Vagina (tissue), 2 donors: ENCODE measurements around the gene KCTD14. TPM values are rescaled to one million over a fixed set of nuclear protein-coding genes. Genes with fewer than 3 reads are reported as not detected.
"Not testable (repeated sequence)": the region's sequence is repeated elsewhere in the genome, so short reads cannot be mapped to it uniquely, and the experiment has no call there.

Experiments
- DNase-seq, 2 donors: peaks; one replicate each; pipeline ENCODE4 v3.0.0-alpha.2; 2017; ENCODE audit errors: extremely low spot score in 2 of 2
- H3K27ac ChIP-seq: fragments of 200-600 bp; sonication (generic); one replicate; pipeline ENCODE4 v1.5.1; 2019
- H3K27me3 ChIP-seq: fragments of 200-600 bp; sonication (generic); one replicate; pipeline ENCODE4 v1.5.1; 2019
- H3K36me3 ChIP-seq, 2 donors: fragments of 200-600 bp; sonication (generic); one replicate each; pipeline ENCODE4 v1.5.1; 2017 to 2019
- H3K4me1 ChIP-seq: fragments of 200-600 bp; sonication (generic); one replicate; pipeline ENCODE4 v1.5.1; 2019
- H3K4me3 ChIP-seq, 2 donors: fragments of 200-600 bp; sonication (generic); 1 replicate in 1 of 2; 2 replicates in 1 of 2; pipeline ENCODE4 v1.5.1; 2016 to 2019
- H3K9me3 ChIP-seq: fragments of 200-600 bp; sonication (generic); one replicate; pipeline ENCODE4 v1.5.1; 2019
- CTCF ChIP-seq, 3 experiments: fragments of 450-650 bp in 2 of 3; fragments of 200-600 bp in 1 of 3; sonication (generic) in 1 of 3; IDR thresholded peaks; one replicate each; pipeline ENCODE4 v1.5.1; 2017 to 2019; ENCODE audit warnings: antibody characterized with exemption in 3 of 3, mild to moderate bottlenecking in 2 of 3, moderate library complexity in 2 of 3
- POLR2A ChIP-seq, 2 donors: fragments of 450-650 bp; IDR thresholded peaks; one replicate each; pipeline ENCODE4 v1.6.1; 2017; ENCODE audit warnings: antibody characterized with exemption in 2 of 2, mild to moderate bottlenecking in 2 of 2, moderate library complexity in 2 of 2
- POLR2AphosphoS5 ChIP-seq, 2 donors: sonication (generic); formaldehyde crosslinking; IDR thresholded peaks; one replicate each; pipeline ENCODE4 v1.9.0; 2017; ENCODE audit warnings: antibody characterized with exemption in 2 of 2, mild to moderate bottlenecking in 2 of 2, low read depth in 1 of 2; ENCODE audit not compliant: insufficient read depth in 1 of 2
- intact Hi-C: fragments of 100-400 bp; cut with DNase I; formaldehyde crosslinking; loops from one replicate; pipeline ENCODE4 v1.15.1; 2023
- total RNA-seq: library from RNA; depleted of rRNA; stranded (reverse); fragments of >200 nt; gene quantifications from one replicate; pipeline ENCODE4 v1.2.3, GENCODE V29; 2016

The KCTD14 gene
- total RNA-seq, 1 donor from 2014 or later = 2.9 TPM

GRCh38 chr11:78015878-78016277, 7.2 kb downstream of the KCTD14 start:
- no peak overlapping the region for H3K4me3 ChIP-seq
- no peaks in the 10 kb centered on the region for H3K36me3 ChIP-seq
- TF ChIP-seq CTCF (IDR thresholded peaks at IDR 0.05) (no peak), POLR2AphosphoS5 (IDR thresholded peaks at IDR 0.05; ENCODE audit: insufficient read depth in 1 of 2, low read depth in 1 of 2) (no peak), POLR2A (IDR thresholded peaks at IDR 0.05) (no peak)
- no peaks in the 10 kb centered on the region for H3K9me3 ChIP-seq
- no peaks in the 10 kb centered on the region for H3K4me1 ChIP-seq
- H3K27ac ChIP-seq = no peak overlapping the region
- H3K27me3 ChIP-seq = no peaks in the 10 kb centered on the region
- DNase-seq = no peak
- intact Hi-C loops = no loop called here

GRCh38 chr11:78014937-78015520, 8.0 kb downstream of the KCTD14 start:
- H3K27ac ChIP-seq, H3K4me3 ChIP-seq, intact Hi-C loops, H3K9me3 ChIP-seq, DNase-seq, H3K36me3 ChIP-seq, H3K4me1 ChIP-seq, H3K27me3 ChIP-seq: not testable (repeated sequence)

GRCh38 chr11:78011301-78011700, 11.8 kb downstream of the KCTD14 start:
- DNase-seq = no peak
- intact Hi-C loops = no loop called here
- H3K27me3 ChIP-seq = no peaks in the 10 kb centered on the region
- H3K4me1 ChIP-seq = no peaks in the 10 kb centered on the region
- TF ChIP-seq POLR2A (IDR thresholded peaks at IDR 0.05) (no peak), CTCF (IDR thresholded peaks at IDR 0.05) (no peak), POLR2AphosphoS5 (IDR thresholded peaks at IDR 0.05; ENCODE audit: insufficient read depth in 1 of 2, low read depth in 1 of 2) (no peak)
- no peak overlapping the region for H3K27ac ChIP-seq
- no peaks in the 10 kb centered on the region for H3K9me3 ChIP-seq
- no peak overlapping the region for H3K4me3 ChIP-seq
- H3K36me3 ChIP-seq = no peaks in the 10 kb centered on the region

- TF ChIP-seq POLR2A (IDR thresholded peaks at IDR 0.05) = no peak
- no peak for TF ChIP-seq CTCF (IDR thresholded peaks at IDR 0.05)
- no peak for TF ChIP-seq POLR2AphosphoS5 (IDR thresholded peaks at IDR 0.05; ENCODE audit: insufficient read depth in 1 of 2, low read depth in 1 of 2)
Observed at GRCh38 chr11:78010755-78011154, 12.3 kb downstream of the KCTD14 start.

GRCh38 chr11:78010304-78010703, 12.8 kb downstream of the KCTD14 start:
- no peaks in the 10 kb centered on the region for H3K27me3 ChIP-seq
- H3K27ac ChIP-seq = no peak overlapping the region
- H3K9me3 ChIP-seq = no peaks in the 10 kb centered on the region
- DNase-seq = no peak
- intact Hi-C loops = no loop called here
- TF ChIP-seq POLR2A (IDR thresholded peaks at IDR 0.05) = no peak
- H3K4me3 ChIP-seq = no peak overlapping the region
- H3K36me3 ChIP-seq = no peaks in the 10 kb centered on the region
- no peaks in the 10 kb centered on the region for H3K4me1 ChIP-seq

More at GRCh38 chr11:78010755-78011154, 12.3 kb downstream of the KCTD14 start:
- DNase-seq = no peak
- intact Hi-C loops = no loop called here
- Histone ChIP-seq H3K4me1 (no peaks in the 10 kb centered on the region), H3K36me3 (no peaks in the 10 kb centered on the region), H3K9me3 (no peaks in the 10 kb centered on the region), H3K27me3 (no peaks in the 10 kb centered on the region), H3K27ac (no peak overlapping the region), H3K4me3 (no peak overlapping the region)

GRCh38 chr11:78009062-78009461, 14.0 kb downstream of the KCTD14 start:
- no peaks in the 10 kb centered on the region for H3K36me3 ChIP-seq
- H3K4me3 ChIP-seq = no peak overlapping the region
- TF ChIP-seq POLR2AphosphoS5 (IDR thresholded peaks at IDR 0.05; ENCODE audit: insufficient read depth in 1 of 2, low read depth in 1 of 2) (no peak), POLR2A (IDR thresholded peaks at IDR 0.05) (no peak), CTCF (IDR thresholded peaks at IDR 0.05) (no peak)
- DNase-seq = no peak
- H3K9me3 ChIP-seq = no peaks in the 10 kb centered on the region
- H3K4me1 ChIP-seq = no peaks in the 10 kb centered on the region
- H3K27me3 ChIP-seq = no peaks in the 10 kb centered on the region
- no peak overlapping the region for H3K27ac ChIP-seq
- intact Hi-C loops = no loop called here
